ENCODE data around the gene THAP11. TPM values are rescaled to one million over a fixed set of nuclear protein-coding genes. Genes with fewer than 3 reads are reported as not detected.

Gene THAP11
- total RNA-seq: 42.2 TPM

DNA sequence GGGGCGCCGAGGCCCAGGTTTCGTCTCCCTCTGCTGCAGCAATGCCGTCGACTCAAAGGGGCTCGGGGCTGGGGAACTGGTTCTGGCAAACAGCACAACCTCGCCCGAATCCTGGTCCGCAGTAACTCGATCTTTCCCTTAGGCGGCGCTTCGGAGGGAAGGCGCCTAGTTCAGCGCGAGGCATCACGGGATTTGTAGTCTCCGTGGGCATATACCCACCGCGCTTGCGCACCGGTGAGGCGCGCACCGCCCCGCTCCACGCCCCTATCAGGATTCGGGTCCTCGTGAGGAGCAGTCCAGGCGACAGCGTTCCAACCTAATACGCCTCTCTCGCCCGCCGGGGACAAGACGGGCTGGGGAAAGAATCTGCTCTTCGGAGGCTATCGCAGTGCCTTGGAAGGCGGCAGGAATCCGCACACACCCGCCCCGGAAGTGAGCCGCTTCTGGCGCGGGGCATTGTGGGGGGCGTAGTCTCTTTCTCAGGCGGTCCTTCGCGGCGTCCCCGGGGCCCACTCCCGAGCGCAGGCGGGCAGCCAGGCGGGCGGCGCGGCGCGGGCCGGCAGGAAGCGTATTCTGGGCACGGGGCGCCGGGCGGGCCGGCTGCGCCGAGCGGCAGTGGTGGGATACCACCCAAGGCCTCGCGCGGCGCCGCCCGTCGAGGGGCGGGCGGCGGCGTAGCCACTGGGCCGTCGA lies at the start of gene THAP11:
Gene THAP11 (plus strand): TSS at position 505 of the 693 bp plus-strand sequence. CDS start 235 bp downstream, outside the sequence.

GRCh38 chr16:67806428-67807147 lies 35.5 kb upstream of the THAP11 start, which contains the start of the genes RANBP10 and TSNAXIP1:
TSS of gene RANBP10 (minus strand) at chr16:67806560. CDS start at chr16:67806536, 24 bp downstream.
TSS of gene TSNAXIP1 (plus strand) at chr16:67806889. CDS start at chr16:67807150, 261 bp downstream.

GRCh38 chr16:67846320-67847063 lies 4.4 kb downstream of the THAP11 start, which contains the start of gene NUTF2:
TSS of gene NUTF2 (plus strand) at chr16:67846933. CDS start at chr16:67865131, 18,198 bp downstream.

GRCh38 chr16:67847064-67847861 lies 5.1 kb downstream of the THAP11 start, which contains the start of gene CENPT:
TSS of gene CENPT (minus strand) at chr16:67847693. CDS start at chr16:67833859, 13,834 bp downstream.

GRCh38 chr16:67872631-67873434 lies 30.7 kb downstream of the THAP11 start, which contains the start of gene EDC4:
TSS of gene EDC4 (plus strand) at chr16:67873052. CDS start at chr16:67873262, 210 bp downstream.

GRCh38 chr16:67884684-67885083 lies 42.6 kb downstream of the THAP11 start, which contains the start of gene NRN1L:
TSS of gene NRN1L (plus strand) at chr16:67884885. CDS start at chr16:67884904, 19 bp downstream.

GRCh38 chr16:67892899-67893742 lies 51.0 kb downstream of the THAP11 start, which contains the start of gene PSKH1:
TSS of gene PSKH1 (plus strand) at chr16:67893254. CDS start at chr16:67908750, 15,496 bp downstream.

Other genes starting within 250 kb of the THAP11 start
- 0.33 TPM for gene CARMIL2, start 197.2 kb upstream of the THAP11 start, total RNA-seq
- 25.5 TPM for gene ACD, start 182.1 kb upstream of the THAP11 start, total RNA-seq
- 6.8 TPM for gene PARD6A, start 181.4 kb upstream of the THAP11 start, total RNA-seq
- 17.7 TPM for gene ENKD1, start 175.6 kb upstream of the THAP11 start, total RNA-seq
- 4.7 TPM for gene C16orf86, start 175.5 kb upstream of the THAP11 start, total RNA-seq
- gene GFOD2, start 123.0 kb upstream of the THAP11 start, total RNA-seq: 26.4 TPM
- gene RANBP10, start 35.8 kb upstream of the THAP11 start, total RNA-seq: 13.3 TPM
- gene TSNAXIP1, start 35.4 kb upstream of the THAP11 start, total RNA-seq: 5.2 TPM
- 58.2 TPM for gene NUTF2, start 4.6 kb downstream of the THAP11 start, total RNA-seq
- 46.1 TPM for gene CENPT, start 5.4 kb downstream of the THAP11 start, total RNA-seq
- 72.0 TPM for gene EDC4, start 30.7 kb downstream of the THAP11 start, total RNA-seq
- 5.0 TPM for gene NRN1L, start 42.6 kb downstream of the THAP11 start, total RNA-seq
- gene PSKH1, start 50.9 kb downstream of the THAP11 start, total RNA-seq: 20.0 TPM
- 1.5 TPM for gene CTRL, start 89.5 kb downstream of the THAP11 start, total RNA-seq
- gene PSMB10, start 94.5 kb downstream of the THAP11 start, total RNA-seq: 10.1 TPM
- 30.3 TPM for gene LCAT, start 101.8 kb downstream of the THAP11 start, total RNA-seq
- 75.7 TPM for gene SLC12A4, start 126.3 kb downstream of the THAP11 start, total RNA-seq
- gene DPEP3, start 138.2 kb downstream of the THAP11 start, total RNA-seq: not detected
- gene DPEP2, start 157.2 kb downstream of the THAP11 start, total RNA-seq: 1.3 TPM
- gene DPEP2NB, start 173.6 kb downstream of the THAP11 start, total RNA-seq: not detected
- gene DDX28, start 180.9 kb downstream of the THAP11 start, total RNA-seq: 11.8 TPM
- gene DUS2, start 181.0 kb downstream of the THAP11 start, total RNA-seq: 14.9 TPM
- gene NFATC3, start 243.1 kb downstream of the THAP11 start, total RNA-seq: 44.5 TPM